GM21723 (cell line): ENCODE data around the gene DNAJC10.
"Not testable (repeated sequence)": the region's sequence is repeated elsewhere in the genome, so short reads cannot be mapped to it uniquely, and the experiment has no call there.

Source experiments
- ATAC-seq: cut with Tn5 transposase; IDR thresholded peaks from one replicate; pipeline ENCODE4 v1.9.1; 2021; ENCODE audit warnings: mild to moderate bottlenecking, moderate library complexity; ENCODE audit not compliant: unreplicated experiment

The DNAJC10 gene

GRCh38 chr2:182782686-182783085, 66.6 kb downstream of the DNAJC10 start:
- not testable (repeated sequence) for ATAC-seq

- ATAC-seq, result no peak
Measured at GRCh38 chr2:182784058-182784706, 68.1 kb downstream of the DNAJC10 start.

- no peak for ATAC-seq
Measured at GRCh38 chr2:182784777-182785176, 68.7 kb downstream of the DNAJC10 start.

GRCh38 chr2:182792441-182792840, 76.4 kb downstream of the DNAJC10 start:
- ATAC-seq, result no peak

GRCh38 chr2:182798736-182799135, 82.7 kb downstream of the DNAJC10 start:
- ATAC-seq, result no peak

GRCh38 chr2:182804128-182804527, 88.1 kb downstream of the DNAJC10 start:
- ATAC-seq, result no peak

GRCh38 chr2:182807319-182807718, 91.3 kb downstream of the DNAJC10 start:
- ATAC-seq, result no peak

GRCh38 chr2:182810087-182810486, 94.0 kb downstream of the DNAJC10 start:
- no peak for ATAC-seq

GRCh38 chr2:182814380-182814779, 98.3 kb downstream of the DNAJC10 start:
- ATAC-seq, result no peak

- no peak for ATAC-seq
Measured at GRCh38 chr2:182814804-182815203, 98.7 kb downstream of the DNAJC10 start.

GRCh38 chr2:182816866-182817265, 100.8 kb downstream of the DNAJC10 start:
- no peak for ATAC-seq

- ATAC-seq, result no peak
Measured at GRCh38 chr2:182817558-182817957, 101.5 kb downstream of the DNAJC10 start.

- no peak for ATAC-seq
Measured at GRCh38 chr2:182818501-182818900, 102.4 kb downstream of the DNAJC10 start.

- no peak for ATAC-seq
Measured at GRCh38 chr2:182818925-182819324, 102.9 kb downstream of the DNAJC10 start.

GRCh38 chr2:182819412-182819811, 103.4 kb downstream of the DNAJC10 start:
- no peak for ATAC-seq

GRCh38 chr2:182821182-182821581, 105.1 kb downstream of the DNAJC10 start:
- ATAC-seq, result no peak

- ATAC-seq, result no peak
Measured at GRCh38 chr2:182822733-182823132, 106.7 kb downstream of the DNAJC10 start.

- no peak for ATAC-seq
Measured at GRCh38 chr2:182824056-182824766, 108.2 kb downstream of the DNAJC10 start.

GRCh38 chr2:182824767-182825158, 108.7 kb downstream of the DNAJC10 start:
- ATAC-seq, result no peak

GRCh38 chr2:182826064-182826463, 110.0 kb downstream of the DNAJC10 start:
- no peak for ATAC-seq

- ATAC-seq, result no peak
Measured at GRCh38 chr2:182826496-182826895, 110.4 kb downstream of the DNAJC10 start.

- ATAC-seq, result no peak
Measured at GRCh38 chr2:182827182-182827879, 111.3 kb downstream of the DNAJC10 start.
